Gastroesophageal sphincter (tissue), 3 donors: Measurements from ENCODE around the gene KLF5.

ENCODE experiments used
- CTCF ChIP-seq, 4 experiments: fragments of 200-600 bp in 2 of 4; fragments of 450-650 bp in 2 of 4; sonication (generic) in 1 of 4; IDR thresholded peaks; one replicate each; pipeline ENCODE4 v1.5.1; 2017 to 2019; ENCODE audit warnings: antibody characterized with exemption in 4 of 4, mild to moderate bottlenecking in 2 of 4, moderate library complexity in 2 of 4
- POLR2A ChIP-seq, 2 donors: fragments of 450-650 bp; IDR thresholded peaks; one replicate each; pipeline ENCODE4 v1.6.1; 2017; ENCODE audit warnings: antibody characterized with exemption in 2 of 2, mild to moderate bottlenecking in 2 of 2, moderate library complexity in 1 of 2
- POLR2AphosphoS5 ChIP-seq: sonication (generic); formaldehyde crosslinking; IDR thresholded peaks from one replicate; pipeline ENCODE4 v1.6.1; 2017; ENCODE audit warnings: antibody characterized with exemption

- no peak for TF ChIP-seq POLR2AphosphoS5
- TF ChIP-seq CTCF (IDR thresholded peaks at IDR 0.05): no peak
- TF ChIP-seq POLR2A (IDR thresholded peaks at IDR 0.05): no peak
These were observed 17.1 kb downstream of the KLF5 start for GRCh38 chr13:73075954-73076353.
